HG02571 (cell line): Measurements from ENCODE around the gene SPNS2.

Experiments
- ATAC-seq: cut with Tn5 transposase; IDR thresholded peaks from one replicate; pipeline ENCODE4 v1.9.1; 2021; ENCODE audit warnings: mild to moderate bottlenecking, moderate library complexity; ENCODE audit not compliant: unreplicated experiment

SPNS2 gene

DNA sequence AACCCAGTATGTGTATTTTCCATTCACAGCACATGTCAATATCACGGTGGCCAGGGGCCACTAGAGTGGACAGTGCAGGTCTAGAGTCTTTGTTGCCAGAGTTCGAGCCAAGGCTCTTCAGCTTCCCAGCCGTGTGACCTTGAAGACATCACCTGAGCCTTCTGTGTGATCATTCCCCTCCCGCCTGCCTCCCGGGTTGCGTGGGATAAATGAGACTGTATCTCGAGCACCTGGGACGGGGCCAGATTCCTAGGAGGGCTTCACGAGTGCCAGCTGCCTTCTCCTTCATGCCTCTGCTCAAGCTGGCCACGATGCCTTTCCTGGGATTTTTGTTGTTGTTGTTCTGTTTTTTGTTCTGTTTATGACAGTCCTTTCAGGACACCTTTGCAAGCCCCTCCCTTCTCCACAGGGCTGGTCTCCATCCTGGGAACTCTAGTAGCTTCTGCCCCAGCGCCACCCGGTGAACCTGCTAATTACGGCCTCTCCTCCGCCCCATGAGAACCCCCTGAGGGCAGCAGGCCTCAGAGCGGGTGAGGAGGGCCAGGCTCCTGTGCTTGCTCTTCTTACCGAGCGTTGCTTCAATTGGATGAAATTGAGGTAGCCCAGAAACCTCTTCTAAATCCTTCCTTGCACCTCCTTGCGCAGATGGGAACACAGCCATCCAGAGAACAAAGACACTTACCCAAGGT, 3.9 kb downstream of the SPNS2 start:
- ATAC-seq = no peak

DNA sequence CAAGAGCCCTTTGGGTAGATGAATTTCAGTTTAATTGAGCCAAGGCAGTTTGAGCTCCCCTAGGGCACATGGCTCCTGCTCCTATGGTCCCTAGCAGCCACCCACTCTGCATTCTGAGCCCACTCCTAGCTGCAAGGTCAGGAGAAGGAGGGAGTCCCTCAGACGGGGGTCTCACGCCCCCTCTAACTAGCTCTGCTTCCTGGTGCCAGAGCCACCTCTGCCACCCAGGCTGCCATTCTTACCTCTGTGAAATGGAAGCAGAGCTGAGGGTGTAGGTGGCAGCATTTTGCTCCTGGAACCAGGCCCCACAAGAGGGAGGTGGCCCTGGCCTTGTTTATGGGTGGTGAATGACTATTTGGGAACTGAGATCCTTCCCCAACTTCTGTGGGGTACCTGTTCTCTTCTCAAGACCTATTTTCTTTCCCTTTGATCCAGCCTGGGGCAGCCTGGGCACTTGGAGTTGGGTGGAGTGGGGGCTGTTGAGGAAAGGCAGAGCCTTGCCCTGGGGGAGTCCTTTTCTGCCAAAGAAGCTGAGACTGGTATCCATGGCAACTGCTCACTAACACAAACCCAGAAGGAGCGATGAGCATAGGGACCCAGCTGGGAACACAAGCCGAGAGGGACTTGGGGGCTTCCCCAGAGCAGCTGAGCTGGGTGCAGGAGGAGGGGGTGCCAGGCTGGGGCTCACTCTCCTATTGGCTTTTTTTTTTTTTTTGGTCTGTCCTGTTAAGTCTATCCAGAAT, 4.8 kb downstream of the SPNS2 start:
- ATAC-seq = no peak

DNA sequence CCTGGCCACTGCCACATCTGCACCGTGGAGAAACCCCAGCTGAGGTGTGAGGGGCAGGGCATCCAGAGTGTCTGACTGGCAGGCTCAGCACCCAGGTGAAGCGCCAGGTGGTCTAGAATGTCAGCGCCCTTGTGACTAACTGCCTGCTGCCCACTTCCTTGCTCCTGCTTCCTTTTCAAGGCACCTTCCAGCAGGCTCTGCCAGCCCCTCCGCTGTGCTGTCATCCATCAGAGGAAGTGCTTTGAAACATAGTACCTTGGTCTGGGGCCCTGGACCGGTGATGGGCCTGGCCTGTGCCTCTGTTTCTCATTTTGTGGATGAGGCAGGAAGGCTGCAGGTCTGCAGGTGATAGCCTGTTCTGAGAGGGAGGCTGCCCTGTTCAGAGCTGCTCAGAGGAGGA, 5.5 kb downstream of the SPNS2 start:
- ATAC-seq = no peak

GRCh38 chr17:4505187-4505586, 6.5 kb downstream of the SPNS2 start:
- no peak for ATAC-seq

- no peak for ATAC-seq
These were observed 7.6 kb downstream of the SPNS2 start for GRCh38 chr17:4506175-4506813.

- no peak for ATAC-seq
These were observed 8.2 kb downstream of the SPNS2 start for GRCh38 chr17:4506892-4507291.

GRCh38 chr17:4507361-4508111, 8.9 kb downstream of the SPNS2 start:
- ATAC-seq = no peak

DNA sequence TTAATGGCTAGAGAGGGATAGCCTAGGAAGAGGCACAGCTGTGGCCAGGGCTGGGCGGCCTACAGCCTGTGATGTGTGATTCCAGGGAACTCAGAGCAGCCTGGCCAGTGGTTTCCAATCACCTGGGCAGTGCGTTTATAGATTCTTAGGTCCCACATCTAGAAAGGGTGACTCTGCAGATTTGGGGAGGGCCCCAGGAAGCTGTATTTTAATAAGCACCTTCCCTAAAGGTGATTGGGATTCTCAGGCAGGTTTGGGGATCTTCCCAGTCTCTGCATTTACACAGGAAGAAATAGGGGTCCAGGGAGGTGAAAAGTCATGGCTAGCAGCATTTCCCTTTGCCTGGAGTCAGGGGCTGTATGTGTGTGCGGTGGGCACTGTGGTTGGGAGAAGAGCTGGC, 9.5 kb downstream of the SPNS2 start:
- no peak for ATAC-seq

DNA sequence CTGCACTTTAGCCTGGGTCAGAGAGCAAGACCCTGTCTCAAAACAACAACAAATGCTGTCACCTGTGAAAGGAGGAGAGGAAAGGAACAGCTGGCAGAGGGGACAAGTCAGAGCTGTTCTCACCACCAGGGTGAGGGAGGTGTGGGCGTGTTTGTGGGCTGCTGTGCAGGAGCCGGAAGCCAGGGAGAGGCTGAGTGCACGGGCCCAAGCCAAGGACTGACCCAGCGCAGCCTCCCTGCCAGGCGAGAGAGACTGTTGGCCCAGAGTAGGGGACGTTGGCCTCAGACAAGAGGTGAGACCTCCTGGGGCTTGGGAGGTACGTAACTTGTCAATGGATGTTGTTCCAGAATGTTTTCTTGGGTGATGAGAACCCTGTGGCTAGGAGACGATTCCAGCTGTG, 10.7 kb downstream of the SPNS2 start:
- ATAC-seq = no peak

DNA sequence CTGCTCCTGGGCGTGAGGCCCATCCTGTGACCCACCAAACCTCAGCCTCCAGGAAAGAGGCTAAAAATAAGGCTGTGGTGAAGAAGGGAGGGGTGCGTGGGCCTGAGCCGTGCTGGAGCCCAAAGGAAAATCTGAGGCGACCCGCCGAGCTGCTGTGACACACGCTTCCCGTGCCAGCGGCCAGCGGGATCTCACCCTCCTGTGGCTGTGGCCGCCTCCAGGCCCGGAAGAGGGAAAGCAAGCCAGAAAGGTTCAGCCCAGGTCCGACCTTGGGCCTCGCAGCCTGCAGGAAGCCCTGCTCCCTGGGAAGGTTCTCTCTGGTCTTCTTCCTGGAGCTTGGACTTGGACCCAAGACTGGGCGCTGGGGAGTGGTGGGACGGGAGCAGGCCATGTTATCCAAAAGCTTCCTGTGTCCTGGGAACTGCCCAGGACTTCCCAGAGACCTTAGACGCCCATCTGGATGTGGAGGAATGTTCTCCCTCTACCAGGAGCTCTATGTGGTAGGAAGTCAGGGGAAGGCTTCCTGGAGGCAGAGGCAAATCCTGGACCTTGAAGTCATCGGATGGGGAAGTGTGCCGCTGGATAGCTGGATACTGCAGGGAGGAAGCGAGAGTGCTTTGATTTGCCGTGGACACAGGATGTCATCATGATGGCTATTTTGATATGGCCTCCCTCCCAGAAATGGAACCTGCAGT, 11.4 kb downstream of the SPNS2 start:
- ATAC-seq = no peak

- ATAC-seq = no peak
These were observed 11.9 kb downstream of the SPNS2 start for GRCh38 chr17:4510618-4510941.

DNA sequence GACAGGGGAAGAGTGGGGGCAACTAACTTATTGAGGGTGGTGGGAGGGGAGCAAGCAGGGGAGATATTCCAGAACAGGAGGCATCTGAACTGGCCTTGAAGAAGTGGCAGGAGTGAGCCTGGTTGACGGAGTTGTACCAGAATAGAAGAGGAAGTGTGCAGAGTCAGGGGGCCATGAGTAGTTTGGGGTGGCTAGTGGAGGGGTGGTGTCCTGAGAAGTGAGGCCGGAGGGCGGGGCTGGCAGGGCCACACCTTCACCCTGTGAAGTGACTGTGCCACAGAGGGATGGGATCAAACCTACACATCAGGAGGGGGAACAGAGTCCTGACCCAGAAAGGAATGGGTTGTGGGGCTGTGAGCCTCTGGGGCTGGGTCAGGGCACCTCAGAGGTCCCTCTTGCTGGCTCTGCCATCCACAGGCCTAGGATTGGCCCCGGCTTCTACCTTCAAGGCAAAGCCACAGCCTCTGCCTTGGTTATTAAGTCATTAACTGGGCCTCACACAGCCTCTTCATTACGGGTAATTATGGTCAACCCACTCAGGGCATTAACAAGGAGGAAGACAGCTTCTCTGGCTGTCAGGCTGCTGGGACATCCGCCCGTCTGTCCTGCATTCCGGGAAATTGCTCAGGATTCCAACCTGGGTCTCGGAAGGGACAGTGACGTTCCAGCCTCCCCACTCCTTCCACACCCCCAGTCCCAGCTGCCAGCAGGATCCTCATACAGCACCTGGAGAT, 12.7 kb downstream of the SPNS2 start:
- no peak for ATAC-seq

DNA sequence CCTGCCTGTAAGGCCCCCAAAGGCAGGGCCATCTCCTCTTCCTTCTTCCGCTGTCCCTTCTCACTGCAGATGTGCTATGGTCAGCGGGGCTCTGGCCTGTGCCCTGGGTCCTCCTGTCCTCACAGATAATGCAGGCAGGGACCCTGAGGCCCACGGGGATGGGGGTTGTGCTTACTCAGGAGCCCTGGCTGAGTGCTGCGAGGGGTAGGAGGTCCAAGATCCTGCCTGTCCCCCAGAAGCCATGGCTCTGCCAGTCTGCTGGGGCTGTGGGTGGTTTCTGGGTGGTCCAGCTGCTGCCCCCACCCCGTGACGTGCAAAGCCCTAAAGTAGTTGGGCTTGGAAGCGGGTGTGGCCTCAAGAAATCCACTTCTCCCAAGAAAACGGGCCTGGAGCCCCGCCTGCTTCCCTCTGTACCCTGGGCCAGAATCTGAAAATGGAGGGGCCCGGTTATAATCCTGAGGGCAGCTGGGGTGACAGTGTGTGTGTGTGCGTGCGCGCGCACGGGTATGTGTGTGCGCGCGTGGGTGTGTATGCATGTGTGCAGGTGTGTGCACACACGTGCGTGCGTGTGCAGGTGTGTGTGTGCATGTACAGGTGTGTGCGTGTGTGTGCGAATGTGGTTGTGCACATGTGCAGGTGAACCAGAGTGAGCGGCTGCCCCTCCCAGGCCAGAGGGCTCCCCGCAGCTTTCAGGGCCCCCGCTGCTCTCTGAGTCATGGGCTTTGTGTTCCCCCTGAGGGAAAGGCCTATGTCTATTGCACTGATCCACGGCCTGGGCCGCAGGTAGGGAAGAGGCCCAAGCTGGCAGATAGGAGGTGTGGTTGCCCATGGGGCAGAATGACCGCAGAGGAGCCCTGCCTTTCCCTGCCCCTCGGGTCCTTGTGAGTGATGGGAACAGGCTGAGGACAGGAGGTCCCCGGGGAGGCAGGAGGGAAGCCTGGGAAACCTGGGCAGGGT, 13.8 kb downstream of the SPNS2 start:
- no peak for ATAC-seq

DNA sequence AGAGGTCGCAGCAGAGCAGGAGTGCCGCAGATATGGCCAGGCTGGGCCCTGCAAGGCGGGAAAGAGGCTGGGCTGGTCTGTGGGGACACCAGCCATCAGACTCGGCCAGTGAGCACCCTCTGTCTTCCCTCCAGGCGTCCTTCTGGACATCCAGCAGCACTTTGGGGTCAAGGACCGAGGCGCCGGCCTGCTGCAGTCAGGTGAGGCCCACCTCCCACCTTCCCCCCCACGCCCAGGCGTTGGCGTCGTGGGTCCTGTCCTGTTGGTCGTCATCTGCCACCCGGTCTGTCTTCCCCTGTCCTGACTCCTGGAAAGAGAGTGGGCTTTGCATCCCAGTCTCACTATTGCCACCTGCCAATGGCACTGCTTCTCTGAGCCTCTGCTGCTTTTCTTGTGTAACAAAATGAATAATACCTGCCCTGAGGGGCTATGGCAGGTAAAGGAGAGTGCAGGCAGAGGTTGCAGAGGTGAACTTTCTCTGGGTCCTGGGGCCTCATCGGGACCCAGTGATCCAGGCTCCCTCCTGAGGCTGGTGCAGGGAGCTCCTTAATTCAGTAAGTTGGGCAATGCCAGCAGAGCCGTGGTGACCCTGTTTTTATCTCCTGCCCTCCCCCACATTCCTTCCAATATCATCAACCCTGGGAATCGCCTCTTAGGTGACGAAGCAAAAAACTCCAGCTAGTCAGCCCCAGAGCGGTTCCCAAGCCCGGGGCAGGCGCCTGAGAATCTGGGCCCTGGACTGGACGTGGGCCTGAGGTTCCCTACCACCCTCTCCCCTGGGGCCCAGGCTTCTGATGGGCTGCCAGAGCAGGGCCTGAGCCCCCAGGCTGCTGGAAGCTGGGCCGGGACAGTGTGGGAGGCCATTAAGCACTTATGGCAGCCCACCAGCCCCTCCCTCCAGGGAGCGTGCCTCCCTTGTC, 14.7 kb downstream of the SPNS2 start:
- no peak for ATAC-seq

DNA sequence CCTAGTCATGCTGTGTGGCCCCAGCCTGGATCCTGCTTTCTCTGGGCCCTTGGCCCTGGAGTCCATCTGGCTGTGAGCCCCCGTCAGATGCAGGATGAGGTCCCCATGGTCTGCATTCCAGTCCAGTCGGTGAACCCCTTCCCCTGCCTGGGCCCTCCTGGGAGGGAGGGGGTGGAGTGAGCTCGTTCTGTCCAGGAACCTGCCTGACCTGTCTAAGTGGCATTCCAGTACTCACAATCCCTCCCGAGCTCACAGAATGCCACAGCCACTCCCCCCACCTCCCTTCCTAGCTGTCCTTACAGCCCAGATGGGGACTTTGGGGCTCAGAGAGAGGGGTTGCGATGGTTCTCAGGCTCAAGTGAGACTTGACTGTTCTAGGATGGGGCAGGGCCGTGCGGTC, 15.5 kb downstream of the SPNS2 start:
- no peak for ATAC-seq

- no peak for ATAC-seq
These were observed 16.1 kb downstream of the SPNS2 start for GRCh38 chr17:4514779-4515178.

DNA sequence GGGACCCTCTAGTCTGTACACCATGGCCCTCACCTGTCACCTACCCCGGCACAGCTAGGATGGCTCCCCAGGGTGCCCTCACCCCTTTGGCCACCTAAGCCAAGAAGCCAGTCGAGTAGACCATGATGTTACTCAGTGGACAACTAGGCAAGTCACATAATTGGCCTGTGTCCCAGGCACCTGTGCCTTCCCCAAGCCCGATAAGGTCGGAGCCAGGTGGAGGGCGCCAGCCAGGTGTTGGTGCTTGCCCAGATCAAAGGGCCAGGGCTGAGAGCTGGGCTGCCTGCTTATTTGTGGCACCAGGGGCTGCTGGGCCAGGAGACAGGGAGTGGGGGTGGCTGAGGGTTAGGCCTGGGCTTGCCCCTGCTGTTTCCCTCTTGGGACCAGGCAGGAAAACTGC, 16.8 kb downstream of the SPNS2 start:
- no peak for ATAC-seq

GRCh38 chr17:4516735-4517134, 18.1 kb downstream of the SPNS2 start:
- no peak for ATAC-seq
